Stimulated activated CD8-positive, alpha-beta memory T cell treated with anti-CD3 and anti-CD28 coated beads, Interleukin-15, amount 100 ng/mL, for 24 hours (primary cell): ENCODE data around the gene STK38.
"Not testable (repeated sequence)": the region's sequence is repeated elsewhere in the genome, so short reads cannot be mapped to it uniquely, and the experiment has no call there.

Experiments
- DNase-seq: peaks from one replicate; pipeline ENCODE4 v3.0.0-alpha.2; 2020; ENCODE audit warnings: low read depth

Gene STK38

GRCh38 chr6:36487698-36488097 is 59.6 kb downstream of the STK38 start:
- DNase-seq = no peak

GRCh38 chr6:36484736-36485135 is 62.5 kb downstream of the STK38 start:
- DNase-seq = no peak

- DNase-seq = not testable (repeated sequence)
Observed at GRCh38 chr6:36483326-36483725, 64.0 kb downstream of the STK38 start.

- DNase-seq = no peak
Observed at GRCh38 chr6:36479256-36479655, 68.0 kb downstream of the STK38 start.

GRCh38 chr6:36478051-36478526 is 69.2 kb downstream of the STK38 start:
- DNase-seq = no peak

GRCh38 chr6:36469946-36470345 is 77.3 kb downstream of the STK38 start:
- no peak for DNase-seq

GRCh38 chr6:36469148-36469661 is 78.1 kb downstream of the STK38 start:
- DNase-seq = no peak

- DNase-seq = no peak
Observed at GRCh38 chr6:36467625-36468024, 79.7 kb downstream of the STK38 start.

- DNase-seq = no peak
Observed at GRCh38 chr6:36464233-36464632, 83.0 kb downstream of the STK38 start.

- DNase-seq = no peak
Observed at GRCh38 chr6:36463676-36464075, 83.6 kb downstream of the STK38 start.

GRCh38 chr6:36461646-36462045 is 85.6 kb downstream of the STK38 start:
- DNase-seq = no peak

GRCh38 chr6:36460916-36461315 is 86.4 kb downstream of the STK38 start:
- DNase-seq = no peak

GRCh38 chr6:36459501-36459900 is 87.8 kb downstream of the STK38 start:
- DNase-seq = no peak

GRCh38 chr6:36455486-36456027 is 91.7 kb downstream of the STK38 start:
- DNase-seq = no peak

- not testable (repeated sequence) for DNase-seq
Observed at GRCh38 chr6:36452897-36453296, 94.4 kb downstream of the STK38 start.

GRCh38 chr6:36449173-36449572 is 98.1 kb downstream of the STK38 start:
- DNase-seq = not testable (repeated sequence)

GRCh38 chr6:36445621-36446020 is 101.7 kb downstream of the STK38 start:
- DNase-seq = no peak

- DNase-seq = no peak
Observed at GRCh38 chr6:36444470-36444869, 102.8 kb downstream of the STK38 start.
